ENCODE measurements around the gene ARHGAP26. TPM values are rescaled to one million over a fixed set of nuclear protein-coding genes. Genes with fewer than 3 reads are reported as not detected.

ARHGAP26 gene
- total RNA-seq, 1 donor from 2014 or later: 7.4 TPM

GRCh38 chr5:142808878-142809598 lies 38.9 kb downstream of the ARHGAP26 start:
- no peak for ATAC-seq
- DNase-seq (ENCODE audit: low spot score): no peak

- DNase-seq (ENCODE audit: low spot score): no peak
- no peak for ATAC-seq
These were observed 39.9 kb downstream of the ARHGAP26 start for GRCh38 chr5:142810081-142810480.

GRCh38 chr5:142810743-142811290 lies 40.6 kb downstream of the ARHGAP26 start:
- DNase-seq (ENCODE audit: low spot score) (no peak), ATAC-seq (no peak)

- DNase-seq (ENCODE audit: low spot score): no peak
- no peak for ATAC-seq
These were observed 41.8 kb downstream of the ARHGAP26 start for GRCh38 chr5:142811866-142812557.

GRCh38 chr5:142813220-142813619 lies 43.0 kb downstream of the ARHGAP26 start:
- DNase-seq (ENCODE audit: low spot score): no peak
- ATAC-seq: no peak

GRCh38 chr5:142814122-142814521 lies 43.9 kb downstream of the ARHGAP26 start:
- no peak for DNase-seq (ENCODE audit: low spot score)
- ATAC-seq: peak; percentile 53

GRCh38 chr5:142815469-142815868 lies 45.3 kb downstream of the ARHGAP26 start:
- no peak for ATAC-seq
- no peak for DNase-seq (ENCODE audit: low spot score)

GRCh38 chr5:142816531-142817430 lies 46.6 kb downstream of the ARHGAP26 start:
- DNase-seq (ENCODE audit: low spot score) (no peak), ATAC-seq (no peak)

GRCh38 chr5:142817949-142818431 lies 47.8 kb downstream of the ARHGAP26 start:
- DNase-seq (ENCODE audit: low spot score) (peak; percentile 73), ATAC-seq (peak; percentile 79)

GRCh38 chr5:142819292-142819691 lies 49.1 kb downstream of the ARHGAP26 start:
- DNase-seq (ENCODE audit: low spot score) (no peak), ATAC-seq (peak; percentile 11)

- ATAC-seq (no peak), DNase-seq (ENCODE audit: low spot score) (no peak)
These were observed 49.6 kb downstream of the ARHGAP26 start for GRCh38 chr5:142819825-142820224.

- peak; percentile 46 for ATAC-seq
- DNase-seq (ENCODE audit: low spot score): no peak
These were observed 50.3 kb downstream of the ARHGAP26 start for GRCh38 chr5:142820447-142820846.

- DNase-seq (ENCODE audit: low spot score): no peak
- no peak for ATAC-seq
These were observed 51.0 kb downstream of the ARHGAP26 start for GRCh38 chr5:142821034-142821732.

- DNase-seq (ENCODE audit: low spot score): no peak
These were observed 51.7 kb downstream of the ARHGAP26 start for GRCh38 chr5:142821733-142822487.

GRCh38 chr5:142823126-142823525 lies 52.9 kb downstream of the ARHGAP26 start:
- ATAC-seq: peak; percentile 29
- no peak for DNase-seq (ENCODE audit: low spot score)

More at GRCh38 chr5:142821733-142822487, 51.7 kb downstream of the ARHGAP26 start:
- peak; percentile 67 for ATAC-seq

- no peak for ATAC-seq
- no peak for DNase-seq (ENCODE audit: low spot score)
These were observed 53.6 kb downstream of the ARHGAP26 start for GRCh38 chr5:142823806-142824205.

GRCh38 chr5:142824391-142824790 lies 54.2 kb downstream of the ARHGAP26 start:
- ATAC-seq: no peak

GRCh38 chr5:142825378-142826089 lies 55.4 kb downstream of the ARHGAP26 start:
- ATAC-seq (no peak), DNase-seq (ENCODE audit: low spot score) (no peak)

More at GRCh38 chr5:142824391-142824790, 54.2 kb downstream of the ARHGAP26 start:
- DNase-seq (ENCODE audit: low spot score): no peak

GRCh38 chr5:142826093-142826492 lies 55.9 kb downstream of the ARHGAP26 start:
- ATAC-seq (no peak), DNase-seq (ENCODE audit: low spot score) (no peak)
